HepG2 (cell line): ENCODE measurements around the gene CFAP61. TPM values are rescaled to one million over a fixed set of nuclear protein-coding genes. Genes with fewer than 3 reads are reported as not detected.

ENCODE experiments used
- ATAC-seq: fragments of 200-7000 bp; cut with Tn5 transposase; 3 replicates; pipeline ENCODE4 v1.9.1; 2020; ENCODE audit warnings: mild to moderate bottlenecking, moderate library complexity
- BruUV-seq: library from RNA; stranded (reverse); fragments of 400-500 nt; replicated peaks from 2 replicates; lab custom pipeline; 2021; lab: Mats Ljungman, UMichigan
- CTCF ChIA-PET: fragments of 300-600 bp; formaldehyde crosslinking; extraction: SDS; loops from one replicate; lab custom pipeline; 2021; ENCODE audit warnings: low total read pairs, inconsistent platforms, low intra/inter-chr PET ratio; lab: Yijun Ruan, JAX
- POLR2A ChIA-PET: fragments of 350-600 bp; sonication (Branson Sonifier 250); formaldehyde crosslinking; loops from one replicate; lab custom pipeline; 2020; ENCODE audit warnings: antibody characterized with exemption, inconsistent platforms; lab: Yijun Ruan, JAX
- DNase-seq: peaks from one replicate; pipeline ENCODE4 v3.0.0-alpha.2; 2015; ENCODE audit warnings: low spot score
- FAIRE-seq: peaks from 3 replicates; lab custom pipeline; 2011; peaks lifted over from hg19 to GRCh38; lab: Jason Lieb, UNC
- H2AFZ ChIP-seq: one replicate; pipeline ENCODE4 v1.6.1; 2011; ENCODE audit warnings: low read length, inconsistent platforms
- H3K27ac ChIP-seq: fragments of 300-600 bp; 3 replicates; pipeline ENCODE4 v1.8.0; 2011; ENCODE audit warnings: mixed run types, mild to moderate bottlenecking, mixed read lengths, low read length, inconsistent platforms; ENCODE audit not compliant: insufficient read depth; ENCODE audit errors: extremely low read length
- H3K27me3 ChIP-seq, 2 experiments: fragments of 200-600 bp in 1 of 2; 2 replicates in 1 of 2; 3 replicates in 1 of 2; pipeline versions ENCODE4 v1.6.0 to v1.8.0; 2011; ENCODE audit warnings: low read length in 2 of 2, mild to moderate bottlenecking in 2 of 2, moderate library complexity in 2 of 2, inconsistent platforms in 1 of 2; ENCODE audit not compliant: insufficient read depth in 2 of 2, control insufficient read depth in 1 of 2
- H3K36me3 ChIP-seq, 2 experiments: fragments of 200-600 bp in 1 of 2; replicated peaks in 1 of 2; 2 replicates in 1 of 2; 3 replicates in 1 of 2; pipeline versions ENCODE4 v1.5.1 to v1.8.0; 2011; ENCODE audit warnings: low read length in 2 of 2, inconsistent platforms in 1 of 2; ENCODE audit not compliant: insufficient read depth in 2 of 2, control insufficient read depth in 1 of 2
- H3K4me1 ChIP-seq: 2 replicates; pipeline ENCODE4 v1.5.1; 2012; ENCODE audit warnings: low read length, inconsistent platforms; ENCODE audit not compliant: insufficient read depth
- H3K4me2 ChIP-seq: 2 replicates; pipeline ENCODE4 v1.6.0; 2011; ENCODE audit warnings: low read depth, low read length, inconsistent platforms
- H3K4me3 ChIP-seq, 3 experiments: fragments of 200-600 bp in 1 of 3; sonication (generic), shearing (Covaris generic) in 1 of 3; replicated peaks in 1 of 3; 2 replicates each; pipeline ENCODE4 v1.5.1; 2011 to 2016; ENCODE audit warnings: low read length in 3 of 3, inconsistent platforms in 2 of 3, low read depth in 2 of 3, mild to moderate bottlenecking in 2 of 3, control low read depth in 1 of 3, mixed read lengths in 1 of 3; ENCODE audit not compliant: insufficient read depth in 1 of 3
- H3K79me2 ChIP-seq: one replicate; pipeline ENCODE4 v1.6.1; 2011; ENCODE audit warnings: low read length, inconsistent platforms; ENCODE audit not compliant: insufficient read depth
- H3K9ac ChIP-seq: 2 replicates; pipeline ENCODE4 v1.6.0; 2011; ENCODE audit warnings: mild to moderate bottlenecking, low read depth, low read length, inconsistent platforms; ENCODE audit not compliant: insufficient read depth
- H3K9me3 ChIP-seq: 2 replicates; pipeline ENCODE4 v1.5.1; 2012; ENCODE audit warnings: mild to moderate bottlenecking, low read length
- H4K20me1 ChIP-seq: 2 replicates; pipeline ENCODE4 v1.6.0; 2011; ENCODE audit warnings: inconsistent platforms, mild to moderate bottlenecking, low read length, moderate library complexity; ENCODE audit not compliant: insufficient read depth
- CCDC6 ChIP-seq: sonication (generic); formaldehyde crosslinking; IDR thresholded peaks from 2 replicates; pipeline ENCODE4 v1.8.1; 2022; ENCODE audit warnings: mild to moderate bottlenecking, missing genetic modification reagents, moderate library complexity
- DBP ChIP-seq: sonication (generic); formaldehyde crosslinking; IDR thresholded peaks from 2 replicates; pipeline ENCODE4 v1.4.0; 2020; ENCODE audit warnings: missing genetic modification reagents; ENCODE audit errors: not compliant biosample characterization
- DMTF1 ChIP-seq: sonication (generic); formaldehyde crosslinking; IDR thresholded peaks from 2 replicates; pipeline ENCODE4 v1.4.0; 2020; ENCODE audit warnings: mild to moderate bottlenecking, missing genetic modification reagents
- FOXM1 ChIP-seq: sonication (generic); formaldehyde crosslinking; IDR thresholded peaks from 2 replicates; pipeline ENCODE4 v1.5.0; 2020; ENCODE audit warnings: missing genetic modification reagents
- NR3C1 ChIP-seq: sonication (generic); formaldehyde crosslinking; IDR thresholded peaks from 2 replicates; pipeline ENCODE4 v1.4.0; 2020; ENCODE audit warnings: missing genetic modification reagents
- ONECUT2 ChIP-seq: sonication (generic); formaldehyde crosslinking; IDR thresholded peaks from 2 replicates; pipeline ENCODE4 v1.4.0; 2020; ENCODE audit warnings: missing genetic modification reagents
- PHF21A ChIP-seq: sonication (generic); formaldehyde crosslinking; IDR thresholded peaks from 2 replicates; pipeline ENCODE4 v1.5.0; 2020; ENCODE audit warnings: mild to moderate bottlenecking, missing genetic modification reagents
- RBM39 ChIP-seq: fragments of 200-400 bp; formaldehyde crosslinking; IDR thresholded peaks from one replicate; pipeline ENCODE4 v1.6.1; 2018; ENCODE audit warnings: antibody characterized with exemption, mild to moderate bottlenecking, low read depth, low read length; ENCODE audit not compliant: poor library complexity, severe bottlenecking
- SATB2 ChIP-seq: sonication (generic); formaldehyde crosslinking; IDR thresholded peaks from 2 replicates; pipeline ENCODE4 v1.5.0; 2020; ENCODE audit warnings: missing genetic modification reagents
- SPEN ChIP-seq: sonication (generic); formaldehyde crosslinking; IDR thresholded peaks from 2 replicates; pipeline ENCODE4 v1.5.1; 2020; ENCODE audit warnings: low read depth, mild to moderate bottlenecking, missing genetic modification reagents
- ZFP90 ChIP-seq: sonication (generic); formaldehyde crosslinking; IDR thresholded peaks from 2 replicates; pipeline ENCODE4 v1.8.0; 2022; ENCODE audit warnings: missing genetic modification reagents, mild to moderate bottlenecking, inconsistent platforms, borderline replicate concordance
- ZNF761 ChIP-seq: sonication (generic); formaldehyde crosslinking; conservative IDR thresholded peaks from 2 replicates; pipeline ENCODE4 v1.4.0; 2020; ENCODE audit warnings: mild to moderate bottlenecking, missing genetic modification reagents
- ZNF841 ChIP-seq: sonication (generic); formaldehyde crosslinking; IDR thresholded peaks from 2 replicates; pipeline ENCODE4 v1.8.1; 2023; ENCODE audit warnings: missing genetic modification reagents, borderline replicate concordance
- ZNF879 ChIP-seq: sonication (generic); formaldehyde crosslinking; IDR thresholded peaks from 2 replicates; pipeline ENCODE4 v1.8.1; 2023; ENCODE audit warnings: missing genetic modification reagents
- WGBS: methylation state at CpG from one replicate; pipeline ENCODE4 v1.1.6; 2017; ENCODE audit warnings: low lambda C conversion rate; 5-methylcytosine and 5-hydroxymethylcytosine counted together
- in situ Hi-C: cut with HindIII; loops from 2 replicates; pipeline ENCODE4 v1.10.0; 2017; ENCODE audit warnings: low pct_unique_long_range_greater_than_20kb; ENCODE audit not compliant: extremely low pct_ligation_motif_present
- intact Hi-C: fragments of 100-400 bp; cut with micrococcal nuclease; formaldehyde crosslinking; loops from one replicate; pipeline ENCODE4 v1.10.0; 2022; ENCODE audit not compliant: unreplicated experiment
- polyA plus RNA-seq, 8 experiments: library from polyadenylated mRNA; depleted of rRNA in 3 of 8; stranded (reverse) in 7 of 8; unstranded in 1 of 8; fragments of >200 nt; fragmentation: Illumina TruSeq in 4 of 8; extraction: Trizol in 4 of 8; gene quantifications; 2 replicates each; pipeline versions ENCODE4 v1.2.1 to v1.2.3, GENCODE V29; 2011 to 2016; ENCODE audit warnings: low read depth in 4 of 8, missing spikeins in 1 of 8, mixed read lengths in 1 of 8; ENCODE audit not compliant: insufficient read depth in 1 of 8
- total RNA-seq, 5 experiments: library from RNA; depleted of rRNA; stranded (reverse); fragments of >200 nt; fragmentation: Illumina TruSeq; extraction: Trizol; gene quantifications; 2 replicates each; pipeline ENCODE4 v1.2.3, GENCODE V29; 2016; ENCODE audit warnings: low read depth in 1 of 5
- TF ChIP-seq, protein P1 (sequence below), 2 experiments: sonication (generic) in 1 of 2; formaldehyde crosslinking in 1 of 2; IDR thresholded peaks; 2 replicates each; pipeline versions ENCODE4 v1.4.0 to v1.6.1; 2016 to 2020; ENCODE audit warnings: borderline replicate concordance in 1 of 2, low read depth in 1 of 2, mild to moderate bottlenecking in 1 of 2, missing genetic modification reagents in 1 of 2
- TF ChIP-seq, protein P2 (sequence below): sonication (generic); formaldehyde crosslinking; IDR thresholded peaks from 2 replicates; pipeline ENCODE4 v1.4.0; 2020; ENCODE audit warnings: missing genetic modification reagents, mild to moderate bottlenecking, borderline replicate concordance

The CFAP61 gene
- total and polyA plus RNA-seq, 2 of the 13 experiments (the other 11 are each of a cell fraction or from before 2014, with no cell fraction given): 0.27 TPM; not detected in 1

DNA sequence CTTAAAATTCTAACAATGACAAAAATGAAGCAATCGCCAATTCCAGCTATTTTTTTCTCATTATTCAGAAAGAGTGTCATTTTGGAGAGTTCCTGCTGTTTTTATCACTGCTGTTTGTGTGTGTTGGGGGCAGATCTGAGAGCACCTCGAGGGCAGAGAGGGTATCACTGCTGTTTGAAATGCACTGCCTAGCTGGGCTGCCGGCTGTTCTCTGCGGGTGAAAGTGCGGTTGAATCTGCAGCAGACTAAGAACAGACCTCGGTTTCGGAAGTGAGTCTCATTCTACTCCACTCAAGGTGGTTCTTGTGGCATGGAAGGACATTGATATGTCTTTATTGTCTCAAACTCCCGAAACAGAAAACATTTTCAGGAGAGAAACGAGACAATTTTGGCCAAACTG is 333.9 kb downstream of the CFAP61 start:
- POLR2A ChIA-PET: no interaction called here
- no peak for FAIRE-seq
- in situ Hi-C loops (no loop called here), intact Hi-C loops (no loop called here)
- Histone ChIP-seq H3K9ac (no peak overlapping the region), H3K27me3 (peaks cover 0 to 5% of the 10 kb centered on the region in 2 experiments; a peak in 2 of 5 replicates), H3K4me1 (peaks cover 8% of the 10 kb centered on the region), H3K79me2 (no peaks in the 10 kb centered on the region), H3K36me3 (no peaks in the 10 kb centered on the region), H3K4me3 (no peak overlapping the region), H3K9me3 (peaks cover under 1% of the 10 kb centered on the region), H3K4me2 (no peak overlapping the region), H4K20me1 (no peaks in the 10 kb centered on the region), H3K27ac (no peak overlapping the region), H2AFZ (no peak overlapping the region)
- CTCF ChIA-PET: no interaction called here
- 33% methylated on average over 9 of the region's 9 CpGs for WGBS
- ATAC-seq: peak; percentile 67
- DNase-seq: no peak
- BruUV-seq: no TSS peak
- TF ChIP-seq FOXM1 (CRISPR knock-in tag) (no peak), PHF21A (no peak), ZFP90 (CRISPR knock-in tag) (no peak), ZNF841 (CRISPR knock-in tag) (no peak), ZNF879 (CRISPR knock-in tag) (no peak), SATB2 (CRISPR knock-in tag) (no peak), DMTF1 (CRISPR knock-in tag) (no peak), ONECUT2 (CRISPR knock-in tag) (no peak), NR3C1 (CRISPR knock-in tag) (no peak), CCDC6 (CRISPR knock-in tag) (no peak), RBM39 (no peak), ZNF761 (CRISPR knock-in tag) (no peak), DBP (CRISPR knock-in tag) (no peak), SPEN (CRISPR knock-in tag) (no peak)
- TF ChIP-seq, protein P1, sequence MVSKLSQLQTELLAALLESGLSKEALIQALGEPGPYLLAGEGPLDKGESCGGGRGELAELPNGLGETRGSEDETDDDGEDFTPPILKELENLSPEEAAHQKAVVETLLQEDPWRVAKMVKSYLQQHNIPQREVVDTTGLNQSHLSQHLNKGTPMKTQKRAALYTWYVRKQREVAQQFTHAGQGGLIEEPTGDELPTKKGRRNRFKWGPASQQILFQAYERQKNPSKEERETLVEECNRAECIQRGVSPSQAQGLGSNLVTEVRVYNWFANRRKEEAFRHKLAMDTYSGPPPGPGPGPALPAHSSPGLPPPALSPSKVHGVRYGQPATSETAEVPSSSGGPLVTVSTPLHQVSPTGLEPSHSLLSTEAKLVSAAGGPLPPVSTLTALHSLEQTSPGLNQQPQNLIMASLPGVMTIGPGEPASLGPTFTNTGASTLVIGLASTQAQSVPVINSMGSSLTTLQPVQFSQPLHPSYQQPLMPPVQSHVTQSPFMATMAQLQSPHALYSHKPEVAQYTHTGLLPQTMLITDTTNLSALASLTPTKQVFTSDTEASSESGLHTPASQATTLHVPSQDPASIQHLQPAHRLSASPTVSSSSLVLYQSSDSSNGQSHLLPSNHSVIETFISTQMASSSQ (IDR thresholded peaks at IDR 0.05; ENCODE audit: low read depth): no peak
- TF ChIP-seq, protein P1 (CRISPR knock-in tag; IDR thresholded peaks at IDR 0.05; ENCODE audit: borderline replicate concordance): no peak
- TF ChIP-seq, protein P2, sequence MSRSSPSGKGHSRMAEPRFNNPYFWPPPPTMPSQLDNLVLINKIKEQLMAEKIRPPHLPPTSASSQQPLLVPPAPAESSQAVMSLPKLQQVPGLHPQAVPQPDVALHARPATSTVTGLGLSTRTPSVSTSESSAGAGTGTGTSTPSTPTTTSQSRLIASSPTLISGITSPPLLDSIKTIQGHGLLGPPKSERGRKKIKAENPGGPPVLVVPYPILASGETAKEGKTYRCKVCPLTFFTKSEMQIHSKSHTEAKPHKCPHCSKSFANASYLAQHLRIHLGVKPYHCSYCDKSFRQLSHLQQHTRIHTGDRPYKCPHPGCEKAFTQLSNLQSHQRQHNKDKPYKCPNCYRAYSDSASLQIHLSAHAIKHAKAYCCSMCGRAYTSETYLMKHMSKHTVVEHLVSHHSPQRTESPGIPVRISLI (CRISPR knock-in tag): no peak
